Gastrocnemius medialis (tissue), 4 donors: ENCODE results near the gene OAS3. TPM values are rescaled to one million over a fixed set of nuclear protein-coding genes. Genes with fewer than 3 reads are reported as not detected.
"Not testable (repeated sequence)": the region's sequence is repeated elsewhere in the genome, so short reads cannot be mapped to it uniquely, and the experiment has no call there.

Experiments
- ATAC-seq, 2 donors: fragments of 150-250 bp; one replicate each; pipeline ENCODE4 v1.9.1; 2016
- DNase-seq, 2 donors: peaks; one replicate each; pipeline ENCODE4 v3.0.0-alpha.2; 2019
- H3K27ac ChIP-seq, 4 donors: fragments of 200-600 bp; sonication (generic); 1 replicate in 1 of 4; 2 replicates in 3 of 4; pipeline ENCODE4 v1.5.1; 2016 to 2018; ENCODE audit warnings: mild to moderate bottlenecking in 2 of 4, moderate library complexity in 1 of 4
- H3K27me3 ChIP-seq, 3 donors: fragments of 200-600 bp; sonication (generic) in 2 of 3; 1 replicate in 1 of 3; 2 replicates in 2 of 3; pipeline versions ENCODE4 v1.5.1 to v1.6.0; 2016 to 2019; ENCODE audit warnings: mild to moderate bottlenecking in 1 of 3, moderate library complexity in 1 of 3
- H3K36me3 ChIP-seq, 2 donors: fragments of 200-600 bp; sonication (generic) in 1 of 2; one replicate each; pipeline ENCODE4 v1.5.1; 2017 to 2018
- H3K4me1 ChIP-seq, 2 donors: fragments of 200-600 bp; sonication (generic) in 1 of 2; one replicate each; pipeline ENCODE4 v1.5.1; 2016 to 2017; ENCODE audit warnings: mild to moderate bottlenecking in 2 of 2
- H3K4me3 ChIP-seq, 4 donors: fragments of 200-600 bp; sonication (generic) in 3 of 4; 1 replicate in 1 of 4; 2 replicates in 3 of 4; pipeline ENCODE4 v1.5.1; 2016 to 2019; ENCODE audit warnings: mild to moderate bottlenecking in 2 of 4
- H3K9me3 ChIP-seq, 3 donors: fragments of 200-600 bp; sonication (generic) in 2 of 3; 1 replicate in 1 of 3; 2 replicates in 2 of 3; pipeline ENCODE4 v1.5.1; 2016 to 2019
- CTCF ChIP-seq, 5 experiments: fragments of 450-650 bp in 3 of 5; fragments of 200-600 bp in 2 of 5; sonication (generic) in 2 of 5; IDR thresholded peaks in 4 of 5; conservative IDR thresholded peaks in 1 of 5; 1 replicate in 4 of 5; 2 replicates in 1 of 5; pipeline ENCODE4 v1.5.1; 2016 to 2019; ENCODE audit warnings: antibody characterized with exemption in 5 of 5, mild to moderate bottlenecking in 3 of 5, moderate library complexity in 3 of 5
- POLR2A ChIP-seq, 2 donors: fragments of 450-650 bp; IDR thresholded peaks; one replicate each; pipeline ENCODE4 v1.6.1; 2017; ENCODE audit warnings: antibody characterized with exemption in 2 of 2, mild to moderate bottlenecking in 2 of 2, moderate library complexity in 2 of 2
- in situ Hi-C, 4 donors: fragments of 200-750 bp; cut with MboI; loops; one replicate each; pipeline versions ENCODE4 v1.15.0 to v1.8.0; 2017; ENCODE audit warnings: low sequenced_read_pairs in 4 of 4
- intact Hi-C: fragments of 100-400 bp; cut with DNase I; formaldehyde crosslinking; loops from one replicate; pipeline ENCODE4 v1.15.1; 2023; ENCODE audit warnings: low total_unique reads
- total RNA-seq, 4 donors: library from RNA; depleted of rRNA; stranded (reverse); fragments of >200 nt; gene quantifications; one replicate each; pipeline versions ENCODE4 v1.1.0 to v1.2.3, GENCODE V29; 2016

The OAS3 gene
- total RNA-seq, 4 donors from 2014 or later, result 1.4 to 5.3 (median 4.2) TPM

DNA sequence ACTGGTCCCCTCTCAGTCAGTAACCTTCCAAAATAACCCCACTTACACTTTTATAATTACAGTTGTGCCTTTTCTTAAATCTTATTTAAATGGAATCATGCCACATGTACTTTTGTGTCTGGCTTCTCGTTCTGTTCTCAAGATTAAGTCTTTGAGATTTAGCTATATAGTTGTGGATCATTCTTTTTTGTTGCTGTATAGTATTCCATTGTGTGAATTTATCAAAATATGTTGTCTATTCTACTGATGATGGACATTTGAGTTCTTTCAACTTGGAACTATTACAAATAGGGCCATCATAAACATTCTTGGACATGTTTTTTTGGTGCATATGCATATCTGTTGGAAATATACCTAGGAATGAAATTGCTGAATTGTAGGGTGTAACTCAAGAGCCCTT is 9.0 kb downstream of the OAS3 start:
- TF ChIP-seq POLR2A (IDR thresholded peaks at IDR 0.05), result no peak
- no peak for TF ChIP-seq CTCF (IDR thresholded peaks at IDR 0.05 in 4 of 5, conservative IDR thresholded peaks at IDR 0.05 in 1 of 5)
- Histone ChIP-seq H3K27ac (no peak overlapping the region), H3K36me3 (no peaks in the 10 kb centered on the region), H3K4me1 (no peaks in the 10 kb centered on the region), H3K9me3 (peaks cover 0 to 5% (median 0%) of the 10 kb centered on the region in 3 donors), H3K4me3 (no peak overlapping the region), H3K27me3 (no peaks in the 10 kb centered on the region)
- in situ Hi-C loops, result no loop called here
- intact Hi-C loops, result no loop called here
- DNase-seq (no peak), ATAC-seq (no peak)

DNA sequence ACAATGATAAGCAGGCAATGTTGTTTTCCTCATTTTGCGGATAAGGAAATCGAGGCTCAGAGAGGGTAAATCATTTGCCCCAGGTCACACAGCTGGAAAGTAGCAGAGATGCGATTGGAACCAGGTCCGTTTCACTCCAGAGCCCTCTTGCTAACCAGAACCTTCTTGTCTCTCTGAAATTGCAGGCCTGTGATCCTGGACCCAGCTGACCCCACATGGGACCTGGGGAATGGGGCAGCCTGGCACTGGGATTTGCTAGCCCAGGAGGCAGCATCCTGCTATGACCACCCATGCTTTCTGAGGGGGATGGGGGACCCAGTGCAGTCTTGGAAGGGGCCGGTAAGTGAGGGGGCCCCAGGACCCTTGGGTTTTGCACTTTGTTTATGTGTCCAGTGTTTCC is 9.5 kb downstream of the OAS3 start:
- ATAC-seq (no peak), DNase-seq (no peak)
- peaks cover 0 to 5% (median 0%) of the 10 kb centered on the region in 3 donors for H3K9me3 ChIP-seq
- H3K4me1 ChIP-seq, result no peaks in the 10 kb centered on the region
- no peaks in the 10 kb centered on the region for H3K36me3 ChIP-seq
- TF ChIP-seq CTCF (IDR thresholded peaks at IDR 0.05 in 4 of 5, conservative IDR thresholded peaks at IDR 0.05 in 1 of 5) (no peak), POLR2A (IDR thresholded peaks at IDR 0.05) (no peak)
- intact Hi-C loops (no loop called here), in situ Hi-C loops (no loop called here)
- H3K27ac ChIP-seq, result no peak overlapping the region
- no peaks in the 10 kb centered on the region for H3K27me3 ChIP-seq
- H3K4me3 ChIP-seq, result no peak overlapping the region

- Histone ChIP-seq H3K4me3 (no peak overlapping the region), H3K27me3 (no peaks in the 10 kb centered on the region), H3K9me3 (peaks cover 0 to 5% (median 0%) of the 10 kb centered on the region in 3 donors), H3K27ac (no peak overlapping the region), H3K36me3 (no peaks in the 10 kb centered on the region), H3K4me1 (no peaks in the 10 kb centered on the region)
- no peak for ATAC-seq
- intact Hi-C loops, result no loop called here
- in situ Hi-C loops, result no loop called here
- no peak for TF ChIP-seq POLR2A (IDR thresholded peaks at IDR 0.05)
- no peak for TF ChIP-seq CTCF (IDR thresholded peaks at IDR 0.05 in 4 of 5, conservative IDR thresholded peaks at IDR 0.05 in 1 of 5)
- no peak for DNase-seq
Measured at GRCh38 chr12:112948806-112949205, 10.5 kb downstream of the OAS3 start.

- Histone ChIP-seq H3K36me3 (no peaks in the 10 kb centered on the region), H3K27me3 (no peaks in the 10 kb centered on the region), H3K9me3 (peaks cover 0 to 5% (median 0%) of the 10 kb centered on the region in 3 donors), H3K4me3 (no peak overlapping the region), H3K4me1 (no peaks in the 10 kb centered on the region), H3K27ac (no peak overlapping the region)
- in situ Hi-C loops, result no loop called here
- no peak for DNase-seq
- TF ChIP-seq POLR2A (IDR thresholded peaks at IDR 0.05) (no peak), CTCF (IDR thresholded peaks at IDR 0.05 in 4 of 5, conservative IDR thresholded peaks at IDR 0.05 in 1 of 5) (no peak)
- intact Hi-C loops, result no loop called here
- ATAC-seq, result no peak
Measured at GRCh38 chr12:112950701-112951100, 12.4 kb downstream of the OAS3 start.

DNA sequence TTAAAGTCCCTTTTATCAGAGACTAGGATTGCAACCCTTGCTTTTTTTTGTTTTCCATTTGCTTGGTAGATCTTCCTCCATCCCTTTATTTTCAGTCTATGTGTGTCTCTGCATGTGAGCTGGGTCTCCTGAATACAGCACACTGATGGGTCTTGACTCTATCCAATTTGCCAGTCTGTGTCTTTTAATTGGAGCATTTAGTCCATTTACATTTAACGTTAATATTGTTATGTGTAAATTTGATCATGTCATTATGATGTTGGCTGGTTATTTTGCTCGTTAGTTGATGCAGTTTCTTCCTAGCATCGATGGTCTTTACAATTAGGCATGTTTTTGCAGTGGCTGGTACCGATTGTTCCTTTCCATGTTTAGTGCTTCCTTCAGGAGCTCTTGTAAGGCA is 18.9 kb downstream of the OAS3 start:
- DNase-seq, H3K27me3 ChIP-seq, H3K36me3 ChIP-seq, H3K9me3 ChIP-seq, H3K27ac ChIP-seq, H3K4me1 ChIP-seq, H3K4me3 ChIP-seq, intact Hi-C loops, ATAC-seq, in situ Hi-C loops: not testable (repeated sequence)
